NAMALWA (cell line): Measurements from ENCODE around the gene ATP2B3.

Source experiments
- DNase-seq: peaks from one replicate; pipeline ENCODE4 v3.0.0-alpha.2; 2015; ENCODE audit warnings: low spot score

Gene ATP2B3

GRCh38 chrX:153517423-153517822, at the start of gene ATP2B3:
Gene ATP2B3 (plus strand): TSS chrX:153517642. CDS start chrX:153536248, 18,606 bp downstream.
- no peak for DNase-seq

- no peak for DNase-seq
Observed at GRCh38 chrX:153468008-153468580, 49.3 kb upstream of the ATP2B3 start.

- peak; percentile 51 for DNase-seq
Observed at GRCh38 chrX:153469811-153470410, 47.5 kb upstream of the ATP2B3 start.

- DNase-seq, result peak; percentile 88
Observed at GRCh38 chrX:153470411-153471363, 46.8 kb upstream of the ATP2B3 start, which contains the start of gene HAUS7. Gene HAUS7 (minus strand): TSS chrX:153470576. CDS start chrX:153470557, 19 bp downstream.

- DNase-seq, result no peak
Observed at GRCh38 chrX:153471663-153472280, 45.7 kb upstream of the ATP2B3 start.

- DNase-seq, result no peak
Observed at GRCh38 chrX:153473126-153473525, 44.3 kb upstream of the ATP2B3 start.

- no peak for DNase-seq
Observed at GRCh38 chrX:153474266-153474665, 43.2 kb upstream of the ATP2B3 start.

- no peak for DNase-seq
Observed at GRCh38 chrX:153474718-153475117, 42.7 kb upstream of the ATP2B3 start.

GRCh38 chrX:153475271-153475670, 42.2 kb upstream of the ATP2B3 start:
- no peak for DNase-seq

- DNase-seq, result no peak
Observed at GRCh38 chrX:153475751-153476281, 41.6 kb upstream of the ATP2B3 start.

- no peak for DNase-seq
Observed at GRCh38 chrX:153476666-153477363, 40.6 kb upstream of the ATP2B3 start.

GRCh38 chrX:153477364-153477857, 40.0 kb upstream of the ATP2B3 start:
- no peak for DNase-seq

GRCh38 chrX:153477901-153478300, 39.5 kb upstream of the ATP2B3 start:
- DNase-seq, result no peak

- no peak for DNase-seq
Observed at GRCh38 chrX:153478746-153479145, 38.7 kb upstream of the ATP2B3 start.

- DNase-seq, result no peak
Observed at GRCh38 chrX:153481043-153481442, 36.4 kb upstream of the ATP2B3 start.

- peak; percentile 16 for DNase-seq
Observed at GRCh38 chrX:153482376-153483015, 34.9 kb upstream of the ATP2B3 start.

- DNase-seq, result no peak
Observed at GRCh38 chrX:153485396-153486080, 31.9 kb upstream of the ATP2B3 start.

- no peak for DNase-seq
Observed at GRCh38 chrX:153486171-153486570, 31.3 kb upstream of the ATP2B3 start.

- no peak for DNase-seq
Observed at GRCh38 chrX:153487590-153488071, 29.8 kb upstream of the ATP2B3 start.
